ENCODE measurements around the gene CNPY2. TPM values are rescaled to one million over a fixed set of nuclear protein-coding genes. Genes with fewer than 3 reads are reported as not detected.
"Not testable (repeated sequence)": the region's sequence is repeated elsewhere in the genome, so short reads cannot be mapped to it uniquely, and the experiment has no call there.

The CNPY2 gene
- total and polyA plus RNA-seq, 8 donors = 39.7 to 112 (median 87.4) TPM

DNA sequence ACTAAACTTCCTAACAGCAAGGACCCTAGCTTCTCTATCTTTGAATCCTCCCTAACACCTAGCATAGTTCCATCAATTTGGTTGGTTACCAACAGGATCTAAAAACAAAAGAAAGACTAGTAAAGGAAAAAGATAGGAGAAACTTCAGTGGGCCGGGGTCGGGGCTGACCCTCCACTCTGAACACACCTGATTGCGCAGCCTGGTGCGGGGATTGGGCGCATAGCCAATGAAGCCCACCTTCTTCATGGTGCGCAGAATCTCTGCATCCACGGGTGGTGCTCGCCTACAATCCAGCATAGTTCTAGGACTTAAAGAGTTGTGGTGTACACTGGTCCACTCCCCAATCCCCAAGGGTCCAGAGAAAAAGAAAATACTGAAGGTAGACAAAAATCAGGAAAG is 10.3 kb upstream of the CNPY2 start:
- Histone ChIP-seq H3K4me3 (no peak overlapping the region), H3K27ac (no peak overlapping the region), H3K4me1 (no peaks in the 10 kb centered on the region), H3K36me3 (peaks cover 54 to 77% (median 75%) of the 10 kb centered on the region in 4 donors), H3K9me3 (no peaks in the 10 kb centered on the region), H3K27me3 (no peaks in the 10 kb centered on the region)
- intact Hi-C loops (cut with DNase I; ENCODE audit: low total_unique reads) = no loop called here
- no peak for DNase-seq
- WGBS, 5 donors = 94 to 98% (median 96%) methylated on average over 8 of the region's 8 CpGs
- TF ChIP-seq POLR2A (IDR thresholded peaks at IDR 0.05) = no peak
- TF ChIP-seq, protein P1, sequence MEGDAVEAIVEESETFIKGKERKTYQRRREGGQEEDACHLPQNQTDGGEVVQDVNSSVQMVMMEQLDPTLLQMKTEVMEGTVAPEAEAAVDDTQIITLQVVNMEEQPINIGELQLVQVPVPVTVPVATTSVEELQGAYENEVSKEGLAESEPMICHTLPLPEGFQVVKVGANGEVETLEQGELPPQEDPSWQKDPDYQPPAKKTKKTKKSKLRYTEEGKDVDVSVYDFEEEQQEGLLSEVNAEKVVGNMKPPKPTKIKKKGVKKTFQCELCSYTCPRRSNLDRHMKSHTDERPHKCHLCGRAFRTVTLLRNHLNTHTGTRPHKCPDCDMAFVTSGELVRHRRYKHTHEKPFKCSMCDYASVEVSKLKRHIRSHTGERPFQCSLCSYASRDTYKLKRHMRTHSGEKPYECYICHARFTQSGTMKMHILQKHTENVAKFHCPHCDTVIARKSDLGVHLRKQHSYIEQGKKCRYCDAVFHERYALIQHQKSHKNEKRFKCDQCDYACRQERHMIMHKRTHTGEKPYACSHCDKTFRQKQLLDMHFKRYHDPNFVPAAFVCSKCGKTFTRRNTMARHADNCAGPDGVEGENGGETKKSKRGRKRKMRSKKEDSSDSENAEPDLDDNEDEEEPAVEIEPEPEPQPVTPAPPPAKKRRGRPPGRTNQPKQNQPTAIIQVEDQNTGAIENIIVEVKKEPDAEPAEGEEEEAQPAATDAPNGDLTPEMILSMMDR (IDR thresholded peaks at IDR 0.05) = no peak
- no peak for TF ChIP-seq EP300 (IDR thresholded peaks at IDR 0.05)
- TF ChIP-seq POLR2AphosphoS5 (IDR thresholded peaks at IDR 0.05) = no peak

DNA sequence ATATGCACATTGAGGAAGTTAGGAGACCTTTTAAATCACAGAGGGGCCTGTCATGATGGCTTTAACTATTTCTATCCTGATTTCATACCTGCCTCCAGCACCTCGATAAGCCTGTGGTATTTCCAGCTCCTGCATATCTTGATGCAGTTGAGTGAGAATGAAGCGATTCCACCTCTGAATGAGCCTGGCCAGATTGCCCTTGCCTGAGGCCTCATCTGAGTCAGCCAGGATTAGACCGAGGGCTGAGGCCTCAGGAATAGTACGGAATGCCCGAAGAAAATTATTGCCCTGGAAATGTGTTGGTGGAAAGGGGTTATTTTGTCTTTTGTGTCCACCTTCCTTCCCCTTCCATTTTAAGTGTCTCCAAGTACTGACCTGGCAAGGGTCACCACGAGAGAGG is 8.4 kb upstream of the CNPY2 start:
- intact Hi-C loops (cut with DNase I; ENCODE audit: low total_unique reads) = no loop called here
- Histone ChIP-seq H3K36me3 (peaks cover 64 to 96% (median 93%) of the 10 kb centered on the region in 4 donors), H3K27me3 (no peaks in the 10 kb centered on the region), H3K27ac (no peak overlapping the region), H3K4me1 (no peaks in the 10 kb centered on the region), H3K9me3 (no peaks in the 10 kb centered on the region), H3K4me3 (no peak overlapping the region)
- DNase-seq = no peak
- TF ChIP-seq, protein P1 (IDR thresholded peaks at IDR 0.05) = no peak
- TF ChIP-seq EP300 (IDR thresholded peaks at IDR 0.05) = no peak
- no peak for TF ChIP-seq POLR2AphosphoS5 (IDR thresholded peaks at IDR 0.05)
- TF ChIP-seq POLR2A (IDR thresholded peaks at IDR 0.05) = no peak
- WGBS, 5 donors = 88 to 95% (median 92%) methylated on average over 6 of the region's 6 CpGs

DNA sequence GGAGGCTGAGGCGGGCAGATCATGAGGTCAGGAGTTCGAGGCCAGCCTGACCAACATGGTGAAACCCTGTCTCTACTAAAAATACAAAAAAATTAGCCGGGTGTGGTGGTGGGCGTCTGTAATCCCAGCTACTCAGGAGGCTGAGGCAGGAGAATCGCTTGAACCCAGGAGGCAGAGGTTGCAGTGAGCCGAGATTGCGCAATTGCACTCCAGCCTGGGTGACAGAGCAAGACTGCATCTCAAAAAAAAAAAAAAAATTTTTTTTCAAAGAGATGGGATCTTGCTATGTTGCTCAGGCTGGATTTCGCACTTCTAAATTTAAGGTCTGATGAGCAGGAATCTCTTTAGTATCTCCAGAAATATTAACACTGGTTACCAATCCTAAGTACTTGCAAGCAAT is 5.8 kb upstream of the CNPY2 start:
- H3K9me3 ChIP-seq; DNase-seq; H3K27ac ChIP-seq; intact Hi-C loops (cut with DNase I; ENCODE audit: low total_unique reads); H3K27me3 ChIP-seq; H3K4me1 ChIP-seq; H3K4me3 ChIP-seq: not testable (repeated sequence)
- WGBS, 5 donors = 91 to 96% (median 95%) methylated on average over 8 of the region's 8 CpGs
- peaks cover 53 to 89% (median 84%) of the 10 kb centered on the region in 4 donors for H3K36me3 ChIP-seq

DNA sequence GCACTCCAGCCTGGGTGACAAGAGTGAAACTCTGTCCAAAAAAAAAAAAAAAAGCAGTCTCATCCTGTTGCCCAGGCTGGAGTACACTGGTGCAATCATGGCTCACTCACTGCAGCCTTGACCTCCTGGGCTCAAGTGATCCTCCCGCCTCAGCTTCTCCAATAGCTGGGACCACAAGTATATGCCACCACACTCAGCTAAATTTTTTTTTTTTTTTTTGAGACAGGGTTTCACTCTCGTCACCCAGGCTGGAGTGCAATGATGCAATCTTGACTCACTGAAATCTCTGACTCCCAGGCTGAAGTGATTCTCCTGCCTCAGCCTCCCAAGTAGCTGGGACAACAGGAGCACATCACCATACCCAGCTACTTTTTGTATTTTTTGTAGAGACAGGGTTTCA is 5.2 kb upstream of the CNPY2 start:
- no peaks in the 10 kb centered on the region for H3K27me3 ChIP-seq
- no peak overlapping the region for H3K4me3 ChIP-seq
- no peak for DNase-seq
- peaks cover 47 to 83% (median 78%) of the 10 kb centered on the region in 4 donors for H3K36me3 ChIP-seq
- no peaks in the 10 kb centered on the region for H3K9me3 ChIP-seq
- no peak overlapping the region for H3K27ac ChIP-seq
- intact Hi-C loops (cut with DNase I; ENCODE audit: low total_unique reads) = no loop called here
- peaks cover 6 to 10% (median 7%) of the 10 kb centered on the region in 4 donors for H3K4me1 ChIP-seq
- whole genome bisulfite sequencing, 5 donors = 84 to 100% (median 91%) methylated on average over 2 of the region's 2 CpGs
- TF ChIP-seq, protein P1 (IDR thresholded peaks at IDR 0.05) = no peak
- no peak for TF ChIP-seq POLR2AphosphoS5 (IDR thresholded peaks at IDR 0.05)

DNA sequence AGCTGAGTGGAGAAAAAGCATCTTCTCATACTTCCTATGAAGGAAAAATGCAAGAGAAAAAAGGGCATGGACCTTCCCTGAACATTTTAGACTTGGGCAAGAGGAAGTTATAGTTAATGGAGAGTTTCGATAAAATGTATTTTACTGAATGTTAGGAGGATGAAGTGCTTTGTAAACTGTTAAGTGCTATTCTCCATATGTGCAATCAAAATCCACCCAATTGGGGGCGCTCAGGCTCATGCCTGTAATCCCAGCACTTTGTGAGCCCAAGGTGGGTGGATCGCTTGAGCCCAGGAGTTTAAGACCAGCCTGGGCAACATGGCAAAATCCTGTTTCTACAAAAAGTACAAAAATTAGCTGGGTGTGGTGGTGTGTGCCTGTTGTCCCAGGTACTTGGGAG is 1.9 kb upstream of the CNPY2 start:
- Histone ChIP-seq H3K4me3 (no peak overlapping the region), H3K27me3 (no peaks in the 10 kb centered on the region), H3K36me3 (peaks cover 16 to 65% (median 62%) of the 10 kb centered on the region in 4 donors), H3K4me1 (peaks cover 15 to 26% (median 17%) of the 10 kb centered on the region in 4 donors), H3K27ac (no peak overlapping the region), H3K9me3 (no peaks in the 10 kb centered on the region)
- intact Hi-C loops (cut with DNase I; ENCODE audit: low total_unique reads) = no loop called here
- 90 to 97% (median 95%) methylated on average over 3 of the region's 3 CpGs for WGBS, 5 donors
- DNase-seq = no peak
- no peak for TF ChIP-seq POLR2AphosphoS5 (IDR thresholded peaks at IDR 0.05)

Measured in stomach (tissue), 9 donors.